GM20000 (cell line): ENCODE results near the gene R3HCC1L.

Experiments
- DNase-seq: peaks from one replicate; pipeline ENCODE4 v3.0.0; 2012; ENCODE audit warnings: low spot score
- CTCF ChIP-seq: IDR thresholded peaks from 2 replicates; pipeline ENCODE4 v1.5.1; 2012; ENCODE audit warnings: mild to moderate bottlenecking, control low read depth; ENCODE audit errors: extremely low read depth, missing control alignments

Gene R3HCC1L

DNA sequence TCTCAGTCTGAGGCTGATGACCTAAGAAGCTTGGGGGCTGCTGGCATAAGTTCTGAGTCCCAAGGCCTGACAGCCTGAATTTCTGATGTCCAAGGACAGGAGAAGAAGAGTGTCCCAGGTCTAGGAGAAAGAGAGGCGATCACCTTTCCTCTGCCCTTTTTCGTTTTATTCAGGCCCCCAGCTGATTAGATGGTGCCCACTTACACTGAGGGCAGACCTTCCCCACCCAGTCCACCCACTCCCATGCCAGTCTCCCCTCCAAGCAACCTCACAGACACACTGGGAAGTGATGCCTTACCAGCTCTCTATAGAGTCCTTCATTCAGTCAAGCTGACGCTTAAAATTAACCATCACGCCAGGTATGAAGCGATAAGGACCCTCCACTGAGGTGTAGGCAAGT lies 152.9 kb downstream of the R3HCC1L start:
- DNase-seq, result no peak
- TF ChIP-seq CTCF, result no peak

GRCh38 chr10:98289802-98290209 lies 155.3 kb downstream of the R3HCC1L start:
- no peak for DNase-seq
- no peak for TF ChIP-seq CTCF

- no peak for TF ChIP-seq CTCF
- DNase-seq, result no peak
Measured at GRCh38 chr10:98292971-98293370, 158.5 kb downstream of the R3HCC1L start.

GRCh38 chr10:98293550-98294269 lies 159.3 kb downstream of the R3HCC1L start:
- no peak for TF ChIP-seq CTCF
- DNase-seq, result no peak

DNA sequence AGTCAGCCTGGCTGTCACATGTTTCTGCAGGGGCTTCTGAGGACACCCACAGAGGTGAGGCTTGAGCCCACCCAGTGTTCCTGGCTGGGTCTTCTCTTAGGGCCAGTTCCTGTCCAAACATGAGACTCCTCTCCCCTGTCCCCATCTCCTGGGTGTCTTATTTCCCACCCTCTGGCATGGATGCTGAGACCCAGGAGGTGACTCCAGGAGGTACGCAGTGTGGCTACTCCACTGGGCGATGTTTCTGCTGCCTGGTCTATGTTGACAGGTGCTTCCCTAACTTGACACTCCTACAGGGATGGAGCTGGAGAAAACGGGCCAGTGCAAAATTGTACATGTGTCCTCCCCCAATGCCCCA lies 159.8 kb downstream of the R3HCC1L start:
- DNase-seq, result no peak
- TF ChIP-seq CTCF, result no peak
